HuH-7.5 (cell line): ENCODE results near the gene THY1.
"Not testable (repeated sequence)": the region's sequence is repeated elsewhere in the genome, so short reads cannot be mapped to it uniquely, and the experiment has no call there.

ENCODE experiments used
- DNase-seq: peaks from one replicate; pipeline ENCODE4 v3.0.0; 2011; ENCODE audit warnings: low spot score

The THY1 gene

DNA sequence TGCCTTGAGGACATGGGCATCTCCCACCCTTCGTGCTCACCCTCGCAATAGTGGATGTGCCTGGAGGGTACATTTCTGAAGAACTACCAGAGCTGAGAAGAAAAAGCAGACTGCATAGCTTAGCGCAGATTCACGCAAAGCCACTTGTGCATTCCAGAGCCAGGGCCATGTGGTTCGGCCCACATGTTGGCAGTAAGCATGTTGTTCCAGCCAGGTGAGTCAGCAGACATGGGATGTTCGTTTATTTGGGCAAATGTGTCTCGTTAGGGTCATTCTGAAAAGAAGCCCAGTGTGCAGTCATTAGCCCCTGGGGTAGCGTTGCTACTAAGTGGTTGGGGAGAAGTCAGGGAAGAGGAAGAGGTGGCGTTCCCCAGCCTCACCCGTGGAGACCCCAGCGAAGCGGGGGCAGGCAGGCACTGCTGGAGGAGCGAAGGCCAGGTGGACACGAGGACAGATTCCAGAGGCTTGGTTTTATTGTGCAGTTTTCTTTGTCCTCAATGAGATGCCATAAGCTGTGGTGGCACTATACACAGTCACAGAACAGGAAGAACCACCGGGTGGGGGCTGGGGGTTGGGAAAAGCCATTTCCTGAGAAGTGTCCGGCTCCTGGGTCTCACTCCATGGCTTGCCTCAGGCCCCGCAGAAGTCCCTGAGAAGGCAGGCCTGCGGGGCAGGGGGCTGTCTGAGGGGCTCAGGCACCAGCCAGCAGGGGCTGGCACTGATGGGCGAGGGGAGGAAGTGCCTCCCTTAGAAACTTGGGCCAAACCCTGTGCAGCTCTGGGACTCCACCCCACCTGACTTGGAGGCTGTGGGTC, 5.0 kb downstream of the THY1 start:
- DNase-seq, result no peak

DNA sequence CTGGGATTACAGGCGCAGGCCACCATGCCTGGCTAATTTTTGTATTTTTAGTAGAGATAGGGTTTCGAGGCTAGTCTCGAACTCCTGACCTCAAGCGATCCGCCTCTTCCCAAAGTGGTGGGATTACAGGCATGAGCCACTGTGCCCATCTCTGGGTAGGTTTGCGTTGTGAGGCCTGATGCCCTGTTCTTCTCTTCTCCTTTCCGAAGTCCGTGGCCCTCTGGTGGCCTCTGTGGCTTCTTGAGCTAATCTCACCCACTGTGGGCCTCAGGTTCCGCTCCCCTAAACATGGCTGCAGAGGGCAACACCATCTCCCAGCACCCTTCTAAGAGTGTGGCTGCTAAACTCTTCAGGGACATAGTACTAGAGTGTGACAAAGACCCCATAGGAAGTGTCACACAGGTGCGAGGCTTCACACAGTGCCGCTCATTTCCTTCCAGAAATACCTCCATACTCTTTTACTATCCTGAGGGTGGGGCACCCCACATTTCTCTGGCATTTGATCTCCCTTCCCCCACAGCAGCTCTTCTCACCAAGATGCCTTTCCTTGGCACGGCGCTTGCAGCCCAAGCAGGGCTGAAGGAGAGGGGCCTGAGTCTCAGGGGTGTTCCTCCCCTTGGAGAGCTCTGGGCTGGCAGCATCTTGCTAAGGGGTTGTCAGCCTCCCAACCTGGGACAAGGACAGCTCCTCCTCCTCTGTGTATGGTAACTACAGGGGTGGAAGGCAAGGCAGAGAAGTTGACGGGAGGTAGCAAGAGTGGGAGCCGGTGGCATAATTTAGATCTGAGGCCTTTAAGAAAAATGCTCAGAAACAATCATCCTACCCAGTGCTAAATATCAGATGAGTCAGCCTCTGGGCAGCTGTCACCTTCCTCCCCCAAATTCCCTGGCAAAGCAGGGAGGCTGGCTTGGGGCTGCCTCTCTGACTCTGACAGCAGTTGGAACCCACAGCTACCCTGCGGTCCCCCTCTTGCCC, 6.1 kb downstream of the THY1 start:
- DNase-seq, result no peak

DNA sequence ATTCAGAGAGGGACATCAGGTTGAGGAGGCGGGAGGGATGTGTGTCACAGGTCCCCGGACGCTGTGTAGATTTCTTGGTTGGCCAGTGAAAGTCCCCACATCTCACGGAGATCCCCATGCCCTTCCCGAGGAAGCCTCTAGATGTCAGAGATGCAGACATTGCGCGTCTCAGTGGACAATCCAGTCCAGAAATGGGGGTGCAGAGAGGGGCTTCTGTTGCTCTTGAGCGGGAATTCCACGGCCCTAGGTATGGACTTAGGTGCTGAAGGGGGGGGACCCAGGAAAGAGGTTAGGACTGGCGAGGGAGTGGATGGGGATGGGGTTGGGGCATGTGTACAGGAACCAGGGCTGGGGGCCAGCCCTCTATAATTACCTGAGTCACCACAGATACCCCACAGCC, 7.0 kb downstream of the THY1 start:
- DNase-seq, result no peak

DNA sequence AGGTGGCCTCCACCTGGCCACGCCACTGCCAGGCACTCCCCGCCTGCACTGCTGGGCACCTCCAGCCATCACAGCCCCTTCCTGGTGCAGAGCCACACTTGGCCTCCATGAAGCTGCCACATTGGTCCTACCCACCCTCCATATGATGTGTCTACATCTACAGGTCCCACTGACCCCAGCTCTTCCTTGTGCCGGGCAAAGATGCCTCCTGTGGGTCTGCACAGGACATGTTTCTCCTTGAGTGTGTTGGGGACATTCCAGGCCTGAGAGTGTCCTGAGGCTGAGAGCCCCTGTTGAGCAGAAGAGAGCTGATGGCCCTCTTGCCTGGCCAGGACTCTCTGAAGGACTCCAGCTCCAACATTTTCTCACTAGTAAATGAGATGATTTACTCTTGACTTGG, 7.5 kb downstream of the THY1 start:
- DNase-seq, result no peak

DNA sequence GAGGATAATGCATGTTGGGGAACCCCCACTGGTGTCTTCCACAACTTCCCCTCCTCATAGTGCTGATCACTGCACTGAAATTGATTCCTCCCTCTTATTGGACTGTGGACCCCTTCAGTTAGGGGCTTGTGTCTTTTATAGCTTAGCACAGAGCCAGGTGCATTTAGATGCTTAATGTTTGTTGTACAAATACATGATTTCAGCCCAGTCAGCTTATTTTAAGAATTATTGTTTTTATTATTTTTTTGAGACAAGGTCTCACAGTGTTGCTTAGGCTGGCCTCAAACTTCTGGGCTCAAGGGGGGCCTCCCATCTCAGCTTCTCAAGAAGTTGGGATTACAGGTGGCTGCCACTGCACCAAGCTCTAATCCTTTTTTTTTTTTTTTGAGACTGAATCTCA, 8.2 kb downstream of the THY1 start:
- DNase-seq, result no peak

DNA sequence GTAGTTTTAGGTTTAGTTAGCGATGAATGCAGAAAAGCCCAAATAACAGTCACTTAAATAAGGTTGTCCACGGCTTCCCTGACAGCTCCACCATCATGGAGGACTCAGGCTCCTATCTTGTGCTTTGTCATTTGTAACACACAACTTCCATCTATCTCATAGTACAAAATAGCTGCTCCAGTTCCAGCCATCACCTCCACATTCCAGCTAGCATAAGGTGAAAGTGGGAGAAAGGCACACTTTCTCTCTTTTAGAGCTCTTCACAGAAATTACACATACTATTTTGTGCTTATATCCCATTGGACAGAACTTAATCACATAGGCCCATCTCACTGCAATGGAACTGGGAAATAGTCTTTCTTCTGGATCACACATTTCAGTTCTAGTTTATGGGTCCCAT, 8.7 kb downstream of the THY1 start:
- DNase-seq, result no peak

DNA sequence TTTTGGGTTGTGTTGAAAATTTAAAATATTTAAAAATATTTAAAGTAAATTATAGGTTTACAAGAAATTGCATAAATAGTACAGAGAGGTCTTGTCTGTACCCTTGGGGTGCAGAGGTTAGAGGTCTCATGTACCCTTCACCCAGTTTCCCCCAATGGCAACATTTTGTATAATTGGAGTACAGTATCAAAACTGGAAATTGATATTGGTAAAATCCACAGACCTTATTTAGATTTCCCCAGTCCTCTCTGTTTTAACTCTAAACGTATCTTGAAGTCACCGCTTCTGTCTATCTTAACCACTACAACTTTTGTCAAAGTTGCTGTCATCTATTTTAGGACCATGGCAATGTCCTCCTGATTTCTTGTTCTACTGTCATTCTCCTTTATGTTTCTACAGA, 10.9 kb downstream of the THY1 start:
- DNase-seq, result no peak

DNA sequence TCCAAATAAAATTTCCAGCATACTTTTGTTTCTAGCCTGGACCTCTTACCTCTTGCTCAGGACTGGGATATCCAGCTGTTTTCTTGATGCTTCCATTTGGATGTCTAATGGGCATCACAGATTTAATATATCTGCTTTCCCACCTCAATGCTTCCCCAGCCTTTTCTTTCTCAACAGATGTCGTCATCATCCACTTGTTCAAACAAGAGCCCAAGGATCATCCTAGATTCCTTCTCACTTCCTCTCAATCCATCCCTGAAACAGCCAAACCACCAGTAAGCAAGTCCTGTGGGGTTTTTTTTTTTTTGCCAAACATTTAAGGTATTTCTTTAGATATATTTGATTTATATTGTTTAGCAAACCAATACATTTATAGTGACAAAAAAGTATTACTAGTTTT, 12.5 kb downstream of the THY1 start:
- no peak for DNase-seq

DNA sequence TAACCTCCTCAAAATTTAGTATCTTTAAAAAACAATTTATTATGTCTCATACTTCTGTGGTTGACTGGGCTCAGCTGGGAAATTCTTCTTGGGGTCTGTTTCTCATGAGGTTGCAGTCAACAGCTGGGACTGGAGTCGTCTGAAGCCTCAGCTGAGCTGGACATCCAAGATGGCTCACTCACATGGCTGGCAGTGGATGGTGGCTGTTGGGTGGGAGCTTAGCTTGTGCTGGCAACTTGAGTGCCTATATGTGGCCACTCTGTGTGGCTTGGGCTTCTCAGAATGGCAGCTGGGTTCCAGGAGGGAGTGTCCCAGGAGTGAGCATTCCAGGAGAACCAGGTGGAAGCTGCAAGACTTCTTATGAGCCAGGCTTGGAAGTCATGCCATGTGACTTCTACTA, 13.2 kb downstream of the THY1 start:
- DNase-seq, result no peak

DNA sequence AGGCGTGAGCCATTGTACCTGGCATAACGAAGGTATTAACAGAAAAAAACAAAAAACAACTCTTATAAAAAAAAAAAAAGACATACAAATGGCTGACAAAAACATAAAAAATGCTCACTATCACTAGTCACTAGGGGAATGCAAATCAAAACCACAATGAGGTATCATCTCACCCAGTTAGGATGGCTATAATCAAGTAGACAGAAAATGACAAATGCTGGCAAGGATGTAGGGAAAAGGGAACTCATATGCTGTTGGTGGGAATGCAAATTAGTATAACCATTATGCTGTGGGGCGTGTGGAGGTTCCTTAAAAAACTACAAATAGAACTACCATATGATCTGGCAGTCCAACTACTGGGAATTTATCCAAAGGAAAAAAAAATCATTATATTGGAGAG, 17.0 kb downstream of the THY1 start:
- DNase-seq, result no peak

DNA sequence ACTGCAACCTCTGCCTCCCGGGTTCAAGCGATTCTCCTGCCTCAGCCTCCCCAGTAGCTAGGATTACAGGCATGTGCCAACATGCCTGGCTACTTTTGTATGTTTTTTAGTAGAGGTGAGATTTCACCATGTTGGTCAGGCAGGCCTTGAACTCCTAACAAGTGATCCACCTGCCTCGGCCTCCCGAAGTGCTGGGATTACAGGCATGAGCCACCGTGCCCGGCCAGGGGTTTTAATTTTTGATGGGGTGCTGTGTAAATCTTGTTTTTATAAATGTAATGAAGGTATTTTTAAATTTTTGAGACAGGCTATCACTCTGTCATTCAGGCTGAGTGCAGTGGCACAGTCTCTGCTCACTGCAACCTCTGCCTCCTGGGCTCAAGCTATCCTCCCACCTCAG, 17.5 kb downstream of the THY1 start:
- DNase-seq, result not testable (repeated sequence)

DNA sequence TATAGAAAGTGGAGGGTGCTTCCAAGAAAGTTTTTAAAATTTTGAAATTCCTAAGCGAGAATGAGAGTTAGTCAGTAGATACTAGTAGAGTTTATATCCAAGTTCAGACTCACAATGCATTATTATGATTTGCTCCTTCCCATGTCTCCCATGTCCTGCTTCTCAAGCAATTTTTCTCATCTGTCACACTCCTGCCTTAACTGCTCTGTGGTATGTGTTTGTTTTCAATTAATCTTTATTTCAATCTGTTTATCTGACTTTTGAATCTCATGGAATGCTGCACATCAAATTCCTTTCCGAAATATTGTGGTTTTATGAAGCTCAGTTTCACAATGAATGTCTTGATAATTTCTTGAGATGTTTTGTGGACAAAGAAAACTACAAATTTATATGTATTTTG, 18.1 kb downstream of the THY1 start:
- no peak for DNase-seq

DNA sequence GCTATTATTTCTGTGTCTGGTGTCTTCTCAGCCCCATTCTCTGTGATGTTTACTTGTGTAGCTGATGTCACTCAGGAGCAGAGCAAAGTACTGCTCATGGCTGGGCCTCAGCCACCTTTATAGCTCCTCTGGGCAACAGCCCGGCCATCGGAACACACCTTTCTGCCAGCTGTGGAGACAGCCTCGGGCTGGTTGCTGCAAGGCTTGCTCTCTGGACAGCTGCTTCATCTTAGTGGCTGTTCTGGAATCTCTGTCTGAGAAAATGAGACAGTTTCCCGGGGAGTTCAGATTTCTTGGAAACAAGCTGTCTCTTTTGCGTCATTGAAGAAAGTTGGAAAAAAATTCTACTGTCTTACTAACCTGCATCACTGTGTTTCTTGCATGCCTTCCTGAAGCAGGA, 20.0 kb downstream of the THY1 start:
- no peak for DNase-seq

DNA sequence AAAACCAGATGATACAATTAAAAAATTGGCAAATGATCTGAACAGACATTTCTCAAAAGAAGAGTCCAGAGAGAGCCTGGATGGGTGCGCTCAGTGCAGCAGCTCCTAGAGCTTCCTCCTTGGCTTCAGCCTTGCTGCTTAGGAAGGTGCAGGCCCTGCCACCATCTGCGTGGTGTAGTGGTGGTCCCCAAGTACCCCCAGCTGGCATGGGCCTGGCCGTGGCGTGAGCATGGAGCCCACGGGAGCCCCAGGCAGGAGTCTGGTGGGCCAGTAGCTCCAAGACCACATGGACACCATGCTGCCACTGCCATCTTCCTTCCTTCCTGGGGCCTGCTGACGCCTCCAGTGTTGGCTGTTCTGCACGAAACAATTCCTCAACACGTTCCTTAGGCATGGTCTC, 20.5 kb downstream of the THY1 start:
- no peak for DNase-seq

DNA sequence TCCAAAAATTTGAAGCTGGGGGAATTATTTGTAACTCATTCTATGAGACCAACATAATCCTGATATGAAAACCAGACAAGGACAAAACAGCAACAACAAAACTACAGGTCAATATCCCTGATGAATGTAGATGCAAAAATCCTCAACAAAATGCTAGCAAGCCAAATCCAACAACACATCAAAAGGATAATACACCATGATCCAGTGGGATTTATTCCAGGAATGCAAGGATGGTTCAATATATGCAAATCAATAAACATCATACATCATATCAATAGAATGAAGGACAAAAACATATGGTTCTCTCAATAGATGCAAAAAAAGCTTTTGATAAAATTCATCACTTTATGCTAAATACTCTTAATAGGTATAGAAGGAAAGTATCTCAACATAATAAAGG, 22.1 kb downstream of the THY1 start:
- DNase-seq, result no peak

DNA sequence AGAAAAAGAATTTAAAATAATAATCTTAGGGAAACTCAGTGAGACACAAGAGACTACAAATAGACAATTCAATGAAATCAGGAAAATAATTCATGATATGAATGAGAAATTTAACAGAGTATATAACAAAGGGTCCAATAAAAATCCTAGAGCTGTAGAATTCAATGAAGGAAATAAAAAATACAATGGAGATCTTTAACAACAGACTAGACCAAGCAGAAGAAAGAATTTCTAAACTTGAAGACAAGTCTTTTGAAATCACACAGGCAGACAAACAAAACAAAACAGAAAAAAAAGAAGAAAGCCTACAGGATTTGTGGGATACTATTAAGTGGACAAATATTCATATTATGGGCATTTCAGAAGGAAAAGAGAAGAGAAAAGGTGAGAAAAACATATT, 25.2 kb downstream of the THY1 start:
- DNase-seq, result no peak

DNA sequence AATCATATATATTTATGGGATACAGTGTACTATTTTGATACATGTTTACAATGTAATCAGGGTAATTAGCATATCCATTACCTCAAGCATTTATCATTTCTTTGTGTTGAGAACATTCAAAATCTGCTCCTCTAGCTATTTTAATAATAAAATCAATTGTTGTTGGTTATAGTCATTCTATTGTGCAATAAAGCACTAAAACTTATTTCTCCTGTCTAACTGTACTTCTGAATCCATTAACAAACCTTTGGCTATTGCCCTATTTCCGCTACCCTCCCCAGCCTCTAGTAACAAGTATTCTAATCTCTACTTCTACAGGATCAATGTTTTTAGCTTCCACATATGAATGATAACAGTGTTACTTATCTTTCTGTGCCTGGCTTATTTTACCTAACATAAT, 26.1 kb downstream of the THY1 start:
- no peak for DNase-seq

DNA sequence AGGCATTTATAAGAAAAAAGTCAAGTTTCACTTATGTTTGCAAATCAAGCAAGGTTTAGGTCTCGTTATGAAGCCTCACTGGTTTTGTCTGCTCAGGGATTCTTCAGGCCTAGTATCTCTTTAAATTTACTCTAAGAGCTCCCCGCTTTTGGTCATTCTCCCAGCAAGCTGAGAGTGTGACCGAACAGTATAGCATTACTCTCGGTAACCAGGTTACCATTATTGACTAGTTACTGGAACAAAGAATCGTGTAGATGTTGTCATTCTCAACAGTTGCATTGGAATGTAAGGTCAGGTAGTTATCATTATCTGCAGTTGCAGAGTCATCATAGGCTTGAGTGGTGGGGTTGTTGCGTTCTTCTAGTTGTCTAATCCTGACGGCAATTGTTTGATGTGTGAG, 31.7 kb downstream of the THY1 start:
- DNase-seq, result no peak

DNA sequence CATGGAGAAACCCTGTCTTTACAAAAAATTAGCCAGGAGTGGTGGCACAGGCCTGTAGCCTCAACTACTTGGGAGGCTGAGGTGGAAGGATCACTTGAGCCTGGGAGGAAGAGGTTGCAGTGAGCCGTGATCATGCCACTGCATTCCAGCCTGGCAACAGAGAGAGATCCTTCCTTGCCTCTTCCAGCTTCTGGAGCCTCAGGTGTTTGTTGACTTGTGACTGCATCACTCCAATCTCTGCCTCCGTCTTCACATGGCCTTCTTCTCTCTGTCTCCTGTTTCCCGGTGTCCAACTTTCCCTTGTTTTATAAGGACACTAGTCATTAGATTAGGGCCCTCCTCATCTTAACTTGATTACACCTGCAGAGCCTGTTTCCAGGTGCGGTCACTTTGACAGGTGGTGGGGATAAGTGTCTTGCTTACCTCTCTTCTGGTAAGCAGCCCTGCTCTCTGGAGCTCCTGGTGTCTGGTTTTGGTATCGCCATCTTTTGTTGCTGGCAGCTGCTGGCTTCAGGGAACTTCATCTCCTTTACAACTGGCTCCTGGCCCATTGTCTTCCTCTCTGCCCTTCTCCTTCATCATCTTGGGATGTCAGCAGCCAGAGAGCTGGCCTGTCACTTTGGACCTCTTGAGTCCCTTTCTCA, 33.2 kb downstream of the THY1 start:
- peak; percentile 51 for DNase-seq

DNA sequence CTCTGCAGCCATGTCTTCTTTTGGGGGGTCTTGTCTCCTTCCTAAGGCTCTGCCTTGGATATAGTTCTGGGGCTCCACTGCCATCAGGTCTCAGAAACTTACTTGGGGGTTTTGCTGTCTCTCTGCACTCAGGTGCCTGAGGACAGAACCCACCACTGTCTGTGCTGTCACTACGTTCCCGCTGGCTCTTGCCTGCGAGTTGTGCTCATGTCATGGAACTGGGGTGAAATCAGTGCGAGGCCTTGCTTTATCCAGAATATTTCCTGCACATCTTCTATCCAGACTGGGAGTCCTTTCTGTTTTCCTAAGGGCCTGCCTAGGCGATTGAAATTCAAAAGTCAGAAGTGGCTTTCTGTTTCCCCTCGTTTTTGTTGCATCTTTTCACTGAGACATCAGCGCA, 34.9 kb downstream of the THY1 start:
- no peak for DNase-seq

DNA sequence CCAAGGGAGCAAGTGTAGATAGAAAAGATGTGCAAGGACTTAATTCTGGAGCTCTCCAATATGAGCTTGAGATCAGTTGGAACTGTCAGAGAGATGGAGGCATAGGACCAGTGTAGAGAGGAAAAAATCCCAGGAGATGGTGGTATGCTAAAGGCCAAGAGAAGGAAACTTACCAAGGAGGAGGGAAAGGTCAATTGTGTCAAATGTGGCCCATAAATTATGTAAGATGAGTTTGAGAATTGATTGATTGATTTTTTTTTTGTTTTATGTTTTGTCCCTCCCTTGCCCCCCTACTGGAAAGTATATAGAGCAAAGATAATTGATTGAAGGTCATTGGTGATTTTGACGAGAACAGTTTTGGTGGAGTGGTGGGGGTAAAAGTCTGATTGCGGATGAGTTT, 38.6 kb downstream of the THY1 start:
- no peak for DNase-seq

DNA sequence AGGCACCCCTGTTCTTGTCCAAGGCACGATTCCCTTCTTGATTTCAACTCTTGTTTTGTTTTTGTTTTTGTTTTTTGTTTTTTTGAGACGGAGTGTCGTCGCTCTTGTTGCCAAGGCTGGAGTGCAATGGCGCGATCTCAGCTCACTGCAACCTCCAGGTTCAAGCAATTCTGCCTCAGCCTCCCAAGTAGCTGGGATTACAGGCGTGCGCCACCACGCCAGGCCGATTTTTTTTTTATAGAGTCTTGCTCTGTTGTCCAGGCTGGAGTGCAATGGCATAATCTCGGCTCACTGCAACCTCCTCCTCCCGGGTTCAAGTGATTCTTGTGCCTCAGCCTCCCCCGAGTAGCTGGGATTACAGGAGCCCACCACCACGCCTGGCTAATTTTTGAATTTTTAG, 40.5 kb downstream of the THY1 start:
- not testable (repeated sequence) for DNase-seq

DNA sequence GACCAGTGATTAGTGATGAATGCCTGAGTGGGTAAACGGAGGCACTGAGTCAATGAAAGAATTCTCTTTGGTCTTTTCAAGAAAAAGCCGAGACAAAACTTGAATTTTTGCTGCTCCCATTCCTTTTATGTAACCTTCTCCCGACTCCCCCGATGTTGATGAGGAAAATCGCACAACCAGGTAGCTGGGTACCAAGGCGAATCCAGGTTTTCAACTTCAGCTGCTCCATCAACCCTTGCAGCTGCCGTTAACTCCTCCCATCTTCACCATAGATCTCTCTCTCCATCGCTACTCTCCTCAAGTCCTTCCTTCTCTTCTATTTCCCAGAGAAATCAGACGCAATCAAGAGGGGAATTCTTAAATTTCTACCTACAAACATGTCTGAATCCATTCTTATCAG, 40.9 kb downstream of the THY1 start:
- no peak for DNase-seq
